NB4 (cell line): Measurements from ENCODE around the gene PIK3R3.

Experiments
- DNase-seq: peaks from one replicate; pipeline ENCODE4 v3.0.0; 2010; ENCODE audit warnings: low read depth
- H3K4me3 ChIP-seq: one replicate; pipeline ENCODE4 v1.5.1; 2011; ENCODE audit warnings: mild to moderate bottlenecking, low read depth, low read length, moderate library complexity
- CTCF ChIP-seq: IDR thresholded peaks from one replicate; pipeline ENCODE4 v1.5.1; 2012; ENCODE audit warnings: low read depth, low read length
- MAX ChIP-seq: IDR thresholded peaks from 2 replicates; pipeline ENCODE4 v1.6.1; 2011; ENCODE audit warnings: low read depth, low read length
- MYC ChIP-seq: IDR thresholded peaks from 2 replicates; pipeline ENCODE4 v1.6.1; 2011; ENCODE audit warnings: low read depth, low read length
- POLR2A ChIP-seq: IDR thresholded peaks from 2 replicates; pipeline ENCODE4 v1.6.1; 2011; ENCODE audit warnings: mild to moderate bottlenecking; ENCODE audit not compliant: insufficient read length; ENCODE audit errors: extremely low read depth

PIK3R3 gene

GRCh38 chr1:46159516-46159915, 27.1 kb upstream of the PIK3R3 start:
- TF ChIP-seq CTCF (no peak), MAX (no peak), POLR2A (no peak), MYC (no peak)
- H3K4me3 ChIP-seq, result no peak overlapping the region
- no peak for DNase-seq

GRCh38 chr1:46158312-46159281, 26.2 kb upstream of the PIK3R3 start:
- DNase-seq, result no peak
- TF ChIP-seq MAX (no peak), POLR2A (no peak), CTCF (no peak), MYC (no peak)
- H3K4me3 ChIP-seq, result no peak overlapping the region

- H3K4me3 ChIP-seq, result no peak overlapping the region
- TF ChIP-seq POLR2A, result no peak
- no peak for TF ChIP-seq CTCF
- no peak for TF ChIP-seq MYC
- no peak for TF ChIP-seq MAX
- no peak for DNase-seq
Measured at GRCh38 chr1:46157916-46158311, 25.5 kb upstream of the PIK3R3 start.

GRCh38 chr1:46153732-46154131, 21.3 kb upstream of the PIK3R3 start:
- TF ChIP-seq MAX, result no peak
- TF ChIP-seq CTCF, result no peak
- TF ChIP-seq POLR2A, result no peak
- no peak for TF ChIP-seq MYC
- no peak overlapping the region for H3K4me3 ChIP-seq
- DNase-seq, result no peak

GRCh38 chr1:46153228-46153627, 20.8 kb upstream of the PIK3R3 start:
- DNase-seq, result no peak
- H3K4me3 ChIP-seq, result no peak overlapping the region
- TF ChIP-seq MYC, result no peak
- no peak for TF ChIP-seq POLR2A
- TF ChIP-seq CTCF, result no peak
- TF ChIP-seq MAX, result no peak

GRCh38 chr1:46152016-46152415, 19.6 kb upstream of the PIK3R3 start:
- no peak overlapping the region for H3K4me3 ChIP-seq
- TF ChIP-seq CTCF (no peak), MAX (no peak), POLR2A (no peak), MYC (no peak)
- DNase-seq, result no peak
